HG02798 (cell line): ENCODE data around the gene ATP5F1D.

ENCODE experiments used
- ATAC-seq: cut with Tn5 transposase; IDR thresholded peaks from one replicate; pipeline ENCODE4 v1.9.1; 2021; ENCODE audit warnings: mild to moderate bottlenecking; ENCODE audit not compliant: unreplicated experiment, poor library complexity

ATP5F1D gene

GRCh38 chr19:1290196-1290702 lies 48.7 kb downstream of the ATP5F1D start:
- ATAC-seq, result no peak

DNA sequence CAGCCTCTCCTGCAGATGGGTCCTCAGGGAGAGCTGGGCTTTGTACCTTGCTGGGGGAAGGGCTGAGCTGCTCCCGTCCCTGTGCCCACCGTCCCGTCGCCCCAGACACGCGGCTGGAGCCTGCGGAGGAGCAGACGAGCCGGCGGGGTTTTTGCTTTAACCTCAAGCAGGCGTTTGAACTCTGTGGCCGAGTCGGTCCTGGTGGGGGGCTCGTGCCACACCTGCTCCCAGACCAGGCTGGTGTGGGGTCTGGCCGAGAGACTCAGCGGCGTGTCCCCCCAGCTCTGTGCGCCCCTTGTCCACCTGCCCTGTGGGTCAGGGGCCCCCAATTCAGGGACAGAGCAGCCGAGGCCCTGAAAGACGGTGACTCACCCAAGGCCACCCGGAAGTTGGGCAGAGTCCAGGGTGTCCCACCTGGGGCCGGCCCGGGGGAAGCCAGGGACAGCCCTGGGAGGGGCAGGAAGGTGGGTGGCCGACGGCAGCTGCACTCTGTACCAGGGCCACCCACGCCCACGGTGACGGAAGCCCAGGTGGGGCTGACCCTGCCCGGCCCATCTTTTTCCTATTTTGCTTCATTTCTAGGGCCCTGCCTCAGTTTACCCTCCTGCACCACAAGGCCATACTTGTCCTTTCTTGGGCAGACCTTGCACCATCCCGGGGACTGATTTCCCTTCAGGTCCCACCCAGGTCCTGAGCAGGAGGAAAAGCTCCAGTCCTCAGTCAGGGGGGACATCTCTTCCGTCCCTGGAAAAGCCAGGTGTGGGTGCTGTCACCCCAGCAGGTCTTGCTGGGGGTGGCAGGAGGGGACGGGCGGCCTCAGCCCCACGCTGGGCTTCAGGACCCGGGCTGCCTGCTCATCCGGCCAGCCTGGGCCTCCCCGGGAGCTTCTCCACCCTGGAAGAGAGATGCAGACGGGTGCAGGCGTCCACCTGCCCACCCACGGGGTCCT lies 49.4 kb downstream of the ATP5F1D start:
- ATAC-seq, result no peak

DNA sequence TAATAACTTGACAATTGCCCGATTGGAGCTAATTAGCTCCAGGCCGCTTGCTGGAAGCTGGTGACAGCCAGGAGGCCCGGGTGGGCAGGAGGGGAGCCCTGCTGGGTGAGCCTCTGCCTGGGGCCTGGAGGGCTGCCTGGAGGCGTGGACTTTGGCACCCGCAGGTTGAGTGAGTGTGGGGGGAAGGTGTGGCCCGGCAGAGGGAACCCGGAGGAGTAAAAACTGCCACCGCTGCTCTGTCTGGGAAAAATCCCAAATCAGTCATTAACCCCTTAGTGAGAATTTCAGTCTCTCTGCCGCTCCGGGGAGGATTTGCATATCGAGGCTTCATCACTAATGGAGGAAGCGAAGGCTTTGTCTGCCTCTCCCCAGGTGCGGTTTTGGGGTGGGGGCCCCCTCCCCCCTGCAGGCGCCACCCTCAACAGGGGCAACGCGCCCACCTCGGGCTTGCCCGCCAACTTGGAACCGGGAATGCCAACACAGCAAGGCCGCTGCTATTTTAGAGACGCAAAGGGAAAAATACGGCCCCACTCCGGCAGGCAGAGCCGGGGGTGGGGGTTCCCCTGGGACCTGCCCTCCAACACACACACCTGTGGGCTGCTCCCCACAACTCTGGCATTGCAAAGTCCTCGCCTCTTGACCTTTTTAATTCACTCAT lies 50.3 kb downstream of the ATP5F1D start:
- no peak for ATAC-seq

DNA sequence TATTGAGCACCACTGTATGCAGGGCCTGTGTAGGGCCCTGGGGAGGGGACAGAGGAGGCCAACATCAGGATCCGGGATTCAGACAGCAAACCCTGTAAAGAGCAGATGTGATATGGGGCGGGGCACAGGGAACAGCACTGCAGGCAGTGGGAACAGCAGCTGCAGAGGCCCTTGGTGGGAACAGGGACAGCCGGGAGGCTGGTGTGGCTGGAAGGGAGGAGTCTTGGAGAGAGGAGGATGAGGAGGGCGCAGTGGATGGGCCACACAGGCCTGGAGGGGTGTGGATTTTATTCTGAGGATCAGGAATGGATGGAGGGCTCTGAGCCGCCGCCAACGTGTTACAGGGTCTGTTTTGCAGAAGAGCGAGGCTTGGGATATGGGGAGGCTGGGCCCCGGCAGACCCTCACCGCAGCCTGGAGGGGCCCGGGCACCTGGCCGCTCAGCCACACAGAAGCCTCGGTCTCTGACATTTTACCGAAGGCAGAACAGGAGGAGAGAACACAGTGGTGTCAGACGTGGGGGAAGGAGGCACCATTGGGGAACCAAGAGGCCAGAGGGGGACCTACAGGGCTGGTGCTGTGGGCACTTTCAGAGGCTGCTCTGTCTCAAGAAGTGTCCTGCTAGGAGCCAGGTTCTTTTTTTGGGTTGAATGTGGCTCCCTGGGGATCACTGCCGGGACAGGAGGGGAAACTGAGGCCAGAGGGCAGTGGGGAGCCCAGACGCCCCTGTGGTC lies 51.0 kb downstream of the ATP5F1D start:
- ATAC-seq, result no peak

- ATAC-seq, result no peak
These were observed 52.4 kb downstream of the ATP5F1D start for GRCh38 chr19:1293782-1294604.
